Measurements from ENCODE around the gene FSCN2. TPM values are rescaled to one million over a fixed set of nuclear protein-coding genes. Genes with fewer than 3 reads are reported as not detected.

Gene FSCN2
- total RNA-seq (0.69 TPM), polyA plus RNA-seq (0.43 TPM)

DNA sequence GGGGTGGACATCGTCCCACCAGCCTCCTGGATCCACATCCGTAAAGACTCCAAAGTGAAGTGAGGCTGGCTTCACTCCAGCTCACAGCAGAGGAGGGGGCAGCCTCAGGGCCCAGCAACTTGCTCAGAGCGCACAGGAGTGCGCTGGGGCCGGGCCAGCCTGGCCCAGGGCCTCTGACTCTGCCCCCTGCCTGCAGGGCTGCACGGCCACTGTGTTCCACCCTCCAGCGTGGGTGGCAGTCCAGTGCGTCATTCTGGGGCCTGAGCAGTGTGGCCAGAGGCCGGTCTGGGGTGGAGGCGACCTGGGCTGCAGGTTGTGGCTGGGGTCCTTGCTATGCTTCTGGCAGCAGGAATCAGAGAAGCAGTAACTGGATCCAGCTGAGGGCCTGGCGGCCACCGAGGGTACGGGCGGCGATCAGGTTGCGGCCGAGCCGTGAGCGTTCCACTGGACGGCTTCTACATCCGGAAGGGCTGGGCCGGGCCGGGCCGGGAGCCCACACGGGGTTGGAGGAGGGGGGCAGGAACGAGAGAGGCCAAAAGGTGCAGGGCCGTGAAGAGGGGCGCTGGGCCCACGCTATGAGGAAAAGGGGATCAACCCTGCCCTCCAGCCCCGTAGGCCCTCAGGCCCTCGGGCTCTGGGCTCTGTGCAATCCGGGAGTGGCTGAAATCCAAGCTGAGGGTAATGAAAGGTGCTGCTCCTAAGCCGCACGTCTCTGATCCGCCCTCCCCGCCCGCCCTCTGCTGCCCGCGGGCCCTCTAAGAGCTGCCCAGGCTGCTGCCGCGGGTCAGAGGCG, at the start of gene FSCN2:
TSS of gene FSCN2 (plus strand) at position 787 of the 793 bp plus-strand sequence. CDS start 155 bp downstream, outside the sequence.
- Histone ChIP-seq H3K27ac (ENCODE audit: low read depth) (no peak within 1 kb of the TSS), H3K4me1 (ENCODE audit: insufficient read depth) (no peaks in the 10 kb centered on the region), H3K4me3 (ENCODE audit: low read depth, low read length) (no peak within 1 kb of the TSS), H3K36me3 (ENCODE audit: insufficient read depth) (no peaks in the 10 kb centered on the region)
- DNase-seq (ENCODE audit: extremely low spot score): no peak
- 29% methylated on average over 42 of the region's 42 CpGs for WGBS

DNA sequence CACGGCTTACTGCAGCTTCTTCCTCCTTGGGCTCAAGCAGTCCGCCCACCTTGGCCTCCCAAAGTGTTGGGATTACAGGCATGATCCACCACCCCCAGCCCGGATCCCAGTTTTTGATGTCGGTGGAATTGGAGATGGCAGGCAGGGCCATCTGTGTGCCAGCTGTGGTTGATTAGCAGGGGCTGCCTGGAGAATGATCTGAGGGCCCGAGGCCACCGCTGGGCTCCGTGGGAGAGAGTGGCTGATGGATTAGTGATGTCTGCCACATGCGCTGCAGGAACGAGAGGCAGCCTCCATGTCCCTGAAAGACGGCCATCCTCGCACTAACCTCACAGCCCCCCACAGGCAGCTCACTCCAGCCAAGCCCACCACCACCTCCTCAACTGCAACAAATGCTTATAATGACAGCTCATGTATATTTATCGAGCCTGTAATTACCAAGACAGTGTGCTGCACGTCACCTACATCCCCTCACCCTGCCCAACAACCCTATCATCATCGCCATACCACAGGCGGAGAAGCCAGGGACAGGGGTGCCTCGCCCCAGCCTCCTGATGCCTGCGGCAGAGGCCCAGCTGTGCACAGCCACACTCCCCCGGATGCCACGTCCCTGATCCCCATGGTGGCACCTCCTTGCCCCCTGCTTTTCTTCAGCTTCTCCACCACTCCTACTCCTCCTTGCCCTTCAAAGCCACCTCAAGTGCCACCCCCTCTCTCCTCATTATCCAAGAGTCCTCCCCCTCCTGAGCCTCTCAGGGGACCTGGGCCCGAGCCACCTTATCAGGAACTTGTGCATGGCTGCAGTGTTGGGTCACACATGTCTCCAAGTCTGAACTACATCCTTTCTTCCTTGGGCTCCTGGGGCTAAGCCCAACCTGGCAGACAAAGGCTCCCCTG, 48.8 kb upstream of the FSCN2 start:
- no peak for DNase-seq (ENCODE audit: extremely low spot score)
- WGBS: 81% methylated on average over 20 of the region's 20 CpGs
- no peak overlapping the region for H3K27ac ChIP-seq (ENCODE audit: low read depth)

GRCh38 chr17:81480140-81481072, 47.8 kb upstream of the FSCN2 start:
- H3K27ac ChIP-seq (ENCODE audit: low read depth): no peak overlapping the region
- no peaks in the 10 kb centered on the region for H3K36me3 ChIP-seq (ENCODE audit: insufficient read depth)
- no peaks in the 10 kb centered on the region for H3K4me1 ChIP-seq (ENCODE audit: insufficient read depth)
- 68% methylated on average over 21 of the region's 21 CpGs for WGBS
- no peak for DNase-seq (ENCODE audit: extremely low spot score)
- no peak overlapping the region for H3K4me3 ChIP-seq (ENCODE audit: low read depth, low read length)

More for the DNA sequence above, 48.8 kb upstream of the FSCN2 start:
- Histone ChIP-seq H3K4me3 (ENCODE audit: low read depth, low read length) (no peak overlapping the region), H3K36me3 (ENCODE audit: insufficient read depth) (no peaks in the 10 kb centered on the region), H3K4me1 (ENCODE audit: insufficient read depth) (no peaks in the 10 kb centered on the region)

- no peak for DNase-seq (ENCODE audit: extremely low spot score)
- Histone ChIP-seq H3K27ac (ENCODE audit: low read depth) (no peak overlapping the region), H3K4me3 (ENCODE audit: low read depth, low read length) (peak overlapping the region; percentile 45)
Observed at GRCh38 chr17:81481073-81481799, 46.9 kb upstream of the FSCN2 start.

GRCh38 chr17:81481815-81482505, 46.2 kb upstream of the FSCN2 start:
- Histone ChIP-seq H3K36me3 (ENCODE audit: insufficient read depth) (no peaks in the 10 kb centered on the region), H3K4me3 (ENCODE audit: low read depth, low read length) (peak overlapping the region; percentile 45), H3K27ac (ENCODE audit: low read depth) (no peak overlapping the region), H3K4me1 (ENCODE audit: insufficient read depth) (no peaks in the 10 kb centered on the region)
- no peak for DNase-seq (ENCODE audit: extremely low spot score)
- WGBS: 74% methylated on average over 18 of the region's 18 CpGs

More at GRCh38 chr17:81481073-81481799, 46.9 kb upstream of the FSCN2 start:
- Histone ChIP-seq H3K36me3 (ENCODE audit: insufficient read depth) (no peaks in the 10 kb centered on the region), H3K4me1 (ENCODE audit: insufficient read depth) (no peaks in the 10 kb centered on the region)
- WGBS: 7% methylated on average over 94 of the region's 94 CpGs

GRCh38 chr17:81482673-81483072, 45.5 kb upstream of the FSCN2 start:
- Histone ChIP-seq H3K27ac (ENCODE audit: low read depth) (no peak overlapping the region), H3K4me3 (ENCODE audit: low read depth, low read length) (no peak overlapping the region), H3K4me1 (ENCODE audit: insufficient read depth) (no peaks in the 10 kb centered on the region), H3K36me3 (ENCODE audit: insufficient read depth) (no peaks in the 10 kb centered on the region)
- WGBS: 85% methylated on average over 11 of the region's 11 CpGs
- DNase-seq (ENCODE audit: extremely low spot score): no peak

- H3K4me1 ChIP-seq (ENCODE audit: insufficient read depth): no peaks in the 10 kb centered on the region
- no peak overlapping the region for H3K4me3 ChIP-seq (ENCODE audit: low read depth, low read length)
- DNase-seq (ENCODE audit: extremely low spot score): no peak
- 74% methylated on average over 29 of the region's 29 CpGs for WGBS
- no peaks in the 10 kb centered on the region for H3K36me3 ChIP-seq (ENCODE audit: insufficient read depth)
- H3K27ac ChIP-seq (ENCODE audit: low read depth): no peak overlapping the region
Observed at GRCh38 chr17:81483085-81483861, 44.9 kb upstream of the FSCN2 start.

- Histone ChIP-seq H3K36me3 (ENCODE audit: insufficient read depth) (no peaks in the 10 kb centered on the region), H3K27ac (ENCODE audit: low read depth) (no peak overlapping the region), H3K4me3 (ENCODE audit: low read depth, low read length) (peak overlapping the region; percentile 8), H3K4me1 (ENCODE audit: insufficient read depth) (no peaks in the 10 kb centered on the region)
- 15% methylated on average over 32 of the region's 32 CpGs for WGBS
- no peak for DNase-seq (ENCODE audit: extremely low spot score)
Observed at GRCh38 chr17:81483862-81484194, 44.3 kb upstream of the FSCN2 start.

DNA sequence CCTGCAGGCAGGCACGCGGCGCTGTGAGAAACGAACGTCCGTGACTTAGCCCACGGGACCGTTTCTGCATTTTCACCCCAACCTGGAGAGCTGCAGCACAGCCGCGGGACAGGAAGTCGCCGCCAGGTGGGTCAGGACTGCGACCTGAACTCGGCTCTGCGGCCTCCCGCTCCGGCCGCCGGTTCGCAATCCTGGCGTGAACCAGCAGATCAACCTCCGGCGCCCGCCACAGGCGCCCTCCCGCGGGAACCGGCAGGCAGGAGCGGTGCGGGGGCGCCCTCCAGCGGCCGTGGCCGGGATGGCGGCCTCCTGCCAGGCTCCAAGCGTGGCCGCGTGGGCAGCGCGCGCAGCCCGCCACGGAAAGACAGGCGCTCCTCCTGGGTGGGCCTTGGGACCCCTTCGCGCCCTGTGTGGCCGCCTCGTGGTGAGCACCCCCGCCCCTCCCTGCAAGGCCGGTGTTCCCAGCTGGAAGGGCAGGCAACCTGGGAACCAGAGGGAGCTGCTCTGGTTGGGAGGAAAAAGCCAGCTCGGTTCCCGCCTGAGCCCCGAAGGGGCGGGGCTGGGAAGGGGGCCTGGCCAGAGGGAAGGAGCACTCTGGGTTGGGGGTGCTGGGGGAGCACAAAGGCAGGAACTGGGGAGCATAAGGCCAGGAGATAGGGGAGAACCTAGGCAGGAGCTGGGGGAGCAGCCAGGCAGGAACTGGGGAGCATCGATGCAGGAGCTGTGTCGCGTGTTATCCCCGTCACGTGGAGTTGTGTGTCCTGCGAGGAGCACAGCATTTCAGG, 43.8 kb upstream of the FSCN2 start:
- H3K27ac ChIP-seq (ENCODE audit: low read depth): no peak overlapping the region
- no peak for DNase-seq (ENCODE audit: extremely low spot score)
- H3K4me1 ChIP-seq (ENCODE audit: insufficient read depth): no peaks in the 10 kb centered on the region
- 6% methylated on average over 60 of the region's 60 CpGs for WGBS
- no peaks in the 10 kb centered on the region for H3K36me3 ChIP-seq (ENCODE audit: insufficient read depth)
- peak overlapping the region; percentile 19 for H3K4me3 ChIP-seq (ENCODE audit: low read depth, low read length)

- H3K4me1 ChIP-seq (ENCODE audit: insufficient read depth): no peaks in the 10 kb centered on the region
- H3K4me3 ChIP-seq (ENCODE audit: low read depth, low read length): no peak overlapping the region
- H3K36me3 ChIP-seq (ENCODE audit: insufficient read depth): no peaks in the 10 kb centered on the region
- no peak for DNase-seq (ENCODE audit: extremely low spot score)
- 78% methylated on average over 17 of the region's 17 CpGs for WGBS
- H3K27ac ChIP-seq (ENCODE audit: low read depth): no peak overlapping the region
Observed at GRCh38 chr17:81486199-81486810, 41.9 kb upstream of the FSCN2 start.

GRCh38 chr17:81487089-81487486, 41.1 kb upstream of the FSCN2 start:
- Histone ChIP-seq H3K4me1 (ENCODE audit: insufficient read depth) (no peaks in the 10 kb centered on the region), H3K4me3 (ENCODE audit: low read depth, low read length) (no peak overlapping the region), H3K27ac (ENCODE audit: low read depth) (no peak overlapping the region), H3K36me3 (ENCODE audit: insufficient read depth) (no peaks in the 10 kb centered on the region)
- DNase-seq (ENCODE audit: extremely low spot score): no peak
- 70% methylated on average over 10 of the region's 10 CpGs for whole genome bisulfite sequencing

Data from urinary bladder (tissue), 4 donors.